Memory B cell (primary cell): ENCODE results near the gene MAPK11.
"Not testable (repeated sequence)": the region's sequence is repeated elsewhere in the genome, so short reads cannot be mapped to it uniquely, and the experiment has no call there.

ENCODE experiments used
- ATAC-seq: fragments of 150-1000 bp; cut with Tn5 transposase; 2 replicates; pipeline ENCODE4 v1.10.0; 2021; ENCODE audit warnings: low read depth, mild to moderate bottlenecking, moderate library complexity
- DNase-seq, 2 donors: peaks; one replicate each; pipeline ENCODE4 v3.0.0; 2022; ENCODE audit warnings: low spot score in 2 of 2
- H3K27ac Mint-ChIP-seq: one replicate; pipeline ENCODE4 v1.8.0; 2022; ENCODE audit warnings: mild to moderate bottlenecking, moderate library complexity, mixed read lengths
- H3K27me3 Mint-ChIP-seq: one replicate; pipeline ENCODE4 v1.8.0; 2022; ENCODE audit warnings: mixed read lengths
- H3K36me3 Mint-ChIP-seq: one replicate; pipeline ENCODE4 v1.8.0; 2022; ENCODE audit warnings: mild to moderate bottlenecking, mixed read lengths
- H3K4me1 Mint-ChIP-seq: one replicate; pipeline ENCODE4 v1.8.0; 2022; ENCODE audit warnings: mixed read lengths
- H3K4me3 Mint-ChIP-seq: one replicate; pipeline ENCODE4 v1.8.0; 2022; ENCODE audit warnings: mild to moderate bottlenecking, moderate library complexity, mixed read lengths
- H3K9me3 Mint-ChIP-seq: one replicate; pipeline ENCODE4 v1.8.0; 2022; ENCODE audit warnings: mixed read lengths

The MAPK11 gene

GRCh38 chr22:50281384-50281760 lies 11.2 kb upstream of the MAPK11 start:
- no peaks in the 10 kb centered on the region for H3K36me3 Mint-ChIP-seq
- no peaks in the 10 kb centered on the region for H3K4me1 Mint-ChIP-seq
- ATAC-seq: no peak
- H3K9me3 Mint-ChIP-seq: no peaks in the 10 kb centered on the region
- no peak overlapping the region for H3K27ac Mint-ChIP-seq
- no peak for DNase-seq
- H3K4me3 Mint-ChIP-seq: no peak overlapping the region
- peaks cover 2% of the 10 kb centered on the region for H3K27me3 Mint-ChIP-seq

DNA sequence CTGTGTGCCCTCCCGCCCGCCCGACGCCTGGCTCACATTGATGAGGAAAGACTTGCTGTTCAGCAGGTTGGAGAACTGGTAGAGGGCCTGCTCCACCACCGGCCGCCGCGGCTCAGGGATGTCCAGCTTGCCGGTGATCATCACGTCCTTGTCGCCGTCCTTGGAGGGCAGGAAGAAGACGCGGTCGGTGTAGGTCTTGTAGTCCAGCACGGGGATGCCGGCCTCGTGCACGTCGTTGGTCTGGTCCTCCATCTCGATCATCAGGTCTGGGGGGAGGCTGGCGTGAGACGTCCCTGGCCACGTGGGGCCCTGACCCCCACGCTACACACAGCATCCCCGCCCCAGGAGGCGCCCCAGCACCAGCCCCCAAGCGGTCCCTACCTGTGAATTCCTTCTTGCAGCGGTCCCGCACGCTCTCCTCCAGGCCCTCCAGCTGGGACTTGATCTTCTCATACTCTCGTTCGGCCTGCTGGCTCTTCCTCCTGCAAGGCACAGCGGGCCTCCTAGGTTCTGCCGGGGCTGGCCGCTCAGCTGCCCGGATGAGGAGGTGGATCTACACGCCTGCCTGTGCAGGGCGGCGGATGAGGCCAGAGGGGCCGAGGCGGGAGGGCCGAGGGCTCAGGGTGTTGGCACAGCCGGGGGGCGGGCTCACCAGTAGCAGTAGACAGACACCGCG lies 10.7 kb upstream of the MAPK11 start:
- DNase-seq (no peak), ATAC-seq (no peak)
- Mint-ChIP-seq H3K27ac (no peak overlapping the region), H3K36me3 (no peaks in the 10 kb centered on the region), H3K4me1 (peaks cover 2% of the 10 kb centered on the region), H3K9me3 (no peaks in the 10 kb centered on the region), H3K27me3 (peaks cover 2% of the 10 kb centered on the region), H3K4me3 (no peak overlapping the region)

- no peaks in the 10 kb centered on the region for H3K27me3 Mint-ChIP-seq
- H3K4me3 Mint-ChIP-seq: no peak overlapping the region
- H3K9me3 Mint-ChIP-seq: no peaks in the 10 kb centered on the region
- H3K27ac Mint-ChIP-seq: no peak overlapping the region
- peaks cover 3% of the 10 kb centered on the region for H3K4me1 Mint-ChIP-seq
- ATAC-seq (no peak), DNase-seq (no peak)
- no peaks in the 10 kb centered on the region for H3K36me3 Mint-ChIP-seq
These were observed 10.0 kb upstream of the MAPK11 start for GRCh38 chr22:50280022-50280707.

DNA sequence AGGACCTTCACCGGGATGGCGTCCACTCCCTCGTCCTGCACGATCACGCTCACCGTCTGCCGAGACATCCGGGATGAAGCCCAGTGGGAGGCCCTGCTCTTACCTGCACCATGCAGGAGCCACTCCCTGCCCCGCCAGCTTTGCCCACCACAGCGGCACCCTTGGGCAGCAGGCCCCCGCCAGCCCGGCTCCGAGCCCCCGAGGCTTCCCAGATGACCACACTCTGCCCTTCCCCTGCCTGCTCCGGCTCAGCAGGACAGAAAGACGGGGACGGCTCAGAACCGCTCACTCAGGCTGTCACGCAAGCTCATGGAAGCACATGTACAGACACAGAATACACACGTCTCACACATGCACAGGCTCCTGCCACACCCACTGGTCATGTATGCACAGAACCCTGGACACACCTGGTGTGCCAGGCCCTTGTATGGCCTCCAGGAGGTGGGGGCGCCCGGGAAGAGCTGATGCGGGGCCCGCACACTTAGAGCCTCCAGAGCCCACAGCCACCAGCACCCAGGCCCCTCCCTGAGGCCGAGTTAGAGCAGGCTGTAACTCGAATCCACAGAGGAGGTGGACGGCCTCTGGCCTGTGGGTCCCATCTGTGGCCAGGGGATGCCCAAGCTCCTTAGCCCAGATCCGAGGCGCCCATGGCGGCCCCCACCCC lies 8.9 kb upstream of the MAPK11 start:
- no peak for ATAC-seq
- Mint-ChIP-seq H3K4me1 (peaks cover 6% of the 10 kb centered on the region), H3K9me3 (no peaks in the 10 kb centered on the region), H3K27me3 (no peaks in the 10 kb centered on the region), H3K27ac (no peak overlapping the region), H3K4me3 (no peak overlapping the region), H3K36me3 (no peaks in the 10 kb centered on the region)
- DNase-seq: no peak

DNA sequence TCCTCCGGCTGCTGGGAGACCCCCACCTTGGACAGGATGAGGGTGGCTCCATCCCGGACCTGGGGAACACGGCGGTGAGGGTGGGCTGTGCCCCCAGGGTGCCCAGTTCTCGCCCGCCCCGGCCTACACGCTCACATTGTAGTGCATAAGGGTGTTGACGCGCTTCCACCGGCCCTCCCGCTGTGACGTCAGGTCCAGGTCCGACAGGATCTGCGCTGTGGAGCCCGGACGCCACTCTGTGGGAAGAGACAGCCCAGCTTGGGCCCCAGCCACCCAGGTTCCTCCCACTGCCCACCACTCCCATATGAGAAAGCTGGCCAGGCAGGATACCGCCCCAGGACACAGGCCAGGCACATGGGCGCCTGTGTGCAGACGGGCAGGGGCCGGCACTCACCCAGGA lies 8.3 kb upstream of the MAPK11 start:
- Mint-ChIP-seq H3K4me3 (no peak overlapping the region), H3K36me3 (no peaks in the 10 kb centered on the region), H3K9me3 (no peaks in the 10 kb centered on the region), H3K27ac (no peak overlapping the region), H3K4me1 (peaks cover 9% of the 10 kb centered on the region), H3K27me3 (no peaks in the 10 kb centered on the region)
- ATAC-seq: no peak
- no peak for DNase-seq

DNA sequence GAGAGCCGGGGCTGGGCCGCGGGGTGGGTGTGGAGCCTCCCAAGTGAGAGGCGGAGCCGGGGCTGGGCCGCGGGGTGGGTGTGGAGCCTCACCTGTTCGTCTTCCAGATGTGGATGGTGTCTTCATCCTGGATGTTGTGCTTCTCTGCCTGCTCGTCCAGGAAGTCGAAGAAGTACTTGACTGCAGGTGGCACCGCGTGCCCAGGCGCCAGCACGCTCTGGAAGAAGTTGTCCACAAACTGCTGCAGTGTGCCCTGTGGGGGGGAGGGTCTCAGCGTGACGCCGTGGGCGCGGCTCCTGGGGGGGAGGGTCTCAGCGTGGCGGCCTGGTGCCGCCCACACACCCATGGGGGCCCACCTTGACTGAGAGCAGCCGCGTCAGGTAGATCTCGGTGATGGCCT lies 7.6 kb upstream of the MAPK11 start:
- H3K36me3 Mint-ChIP-seq: no peaks in the 10 kb centered on the region
- no peak overlapping the region for H3K4me3 Mint-ChIP-seq
- H3K27ac Mint-ChIP-seq: no peak overlapping the region
- DNase-seq (no peak), ATAC-seq (no peak)
- peaks cover under 1% of the 10 kb centered on the region for H3K27me3 Mint-ChIP-seq
- H3K4me1 Mint-ChIP-seq: peaks cover 9% of the 10 kb centered on the region
- no peaks in the 10 kb centered on the region for H3K9me3 Mint-ChIP-seq

- Mint-ChIP-seq H3K4me1 (peaks cover 9% of the 10 kb centered on the region), H3K9me3 (no peaks in the 10 kb centered on the region), H3K4me3 (no peak overlapping the region), H3K27me3 (peaks cover 2% of the 10 kb centered on the region), H3K36me3 (no peaks in the 10 kb centered on the region), H3K27ac (no peak overlapping the region)
- ATAC-seq: peak; percentile 74
- DNase-seq: peak; percentile 30 to 79
These were observed 6.0 kb upstream of the MAPK11 start for GRCh38 chr22:50276143-50276542.

GRCh38 chr22:50275181-50276055 lies 5.2 kb upstream of the MAPK11 start:
- no peak for ATAC-seq
- Mint-ChIP-seq H3K36me3 (no peaks in the 10 kb centered on the region), H3K9me3 (no peaks in the 10 kb centered on the region), H3K27ac (no peak overlapping the region), H3K27me3 (peaks cover 2% of the 10 kb centered on the region), H3K4me1 (peaks cover 12% of the 10 kb centered on the region), H3K4me3 (no peak overlapping the region)
- no peak for DNase-seq

DNA sequence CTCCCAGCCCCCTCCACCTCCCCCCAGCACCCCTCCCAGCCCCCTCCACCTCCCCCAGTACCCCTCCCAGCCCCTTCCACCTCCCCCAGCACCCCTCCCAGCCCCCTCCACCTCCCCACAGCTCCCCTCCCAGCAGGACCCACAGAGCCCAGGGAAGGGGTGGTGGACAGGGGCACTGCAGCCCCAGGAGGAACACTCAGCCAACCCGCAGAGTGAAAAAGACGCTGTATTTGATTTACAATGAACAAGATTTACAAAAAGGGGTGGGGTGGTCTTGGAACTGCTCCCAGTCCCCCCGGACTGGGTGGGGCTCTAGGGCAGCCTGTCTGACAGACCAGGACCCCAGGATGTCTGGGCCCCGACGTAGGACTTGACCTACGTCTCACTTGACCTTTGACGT lies 4.6 kb upstream of the MAPK11 start:
- H3K4me3 Mint-ChIP-seq: no peak overlapping the region
- no peaks in the 10 kb centered on the region for H3K9me3 Mint-ChIP-seq
- no peak for DNase-seq
- no peaks in the 10 kb centered on the region for H3K36me3 Mint-ChIP-seq
- H3K4me1 Mint-ChIP-seq: peaks cover 12% of the 10 kb centered on the region
- no peak for ATAC-seq
- H3K27ac Mint-ChIP-seq: no peak overlapping the region
- peaks cover 2% of the 10 kb centered on the region for H3K27me3 Mint-ChIP-seq

DNA sequence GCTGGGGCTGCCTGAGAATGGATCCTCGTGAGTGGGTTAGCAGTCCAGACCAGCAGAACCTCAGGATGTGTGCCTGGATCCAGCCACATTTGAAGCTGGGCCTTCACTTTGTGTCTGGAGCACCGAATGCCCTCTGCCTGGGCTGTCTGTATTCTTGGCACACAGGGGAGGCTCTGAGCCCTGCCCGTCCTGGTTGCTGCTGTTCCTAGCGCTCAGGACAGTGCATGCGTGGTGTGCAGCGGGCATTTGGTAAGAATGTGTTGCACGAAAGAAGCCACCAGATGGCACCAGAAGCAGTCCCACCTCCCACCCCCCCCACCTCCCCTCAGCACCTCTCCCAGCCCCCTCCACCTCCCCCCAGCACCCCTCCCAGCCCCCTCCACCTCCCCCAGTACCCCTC lies 4.1 kb upstream of the MAPK11 start:
- Mint-ChIP-seq H3K9me3 (no peaks in the 10 kb centered on the region), H3K36me3 (no peaks in the 10 kb centered on the region), H3K27ac (no peak overlapping the region), H3K4me3 (no peak overlapping the region), H3K27me3 (peaks cover 2% of the 10 kb centered on the region), H3K4me1 (peaks cover 12% of the 10 kb centered on the region)
- ATAC-seq (peak; percentile 20), DNase-seq (no peak)

GRCh38 chr22:50273781-50274180 lies 3.6 kb upstream of the MAPK11 start:
- not testable (repeated sequence) for DNase-seq, H3K27me3 Mint-ChIP-seq, H3K27ac Mint-ChIP-seq, H3K4me3 Mint-ChIP-seq, H3K9me3 Mint-ChIP-seq, H3K36me3 Mint-ChIP-seq, ATAC-seq
- H3K4me1 Mint-ChIP-seq: peaks cover 12% of the 10 kb centered on the region

GRCh38 chr22:50273352-50273751 lies 3.2 kb upstream of the MAPK11 start:
- not testable (repeated sequence) for H3K36me3 Mint-ChIP-seq, H3K9me3 Mint-ChIP-seq, H3K4me3 Mint-ChIP-seq, DNase-seq, H3K27me3 Mint-ChIP-seq, ATAC-seq, H3K27ac Mint-ChIP-seq
- H3K4me1 Mint-ChIP-seq: peaks cover 15% of the 10 kb centered on the region

DNA sequence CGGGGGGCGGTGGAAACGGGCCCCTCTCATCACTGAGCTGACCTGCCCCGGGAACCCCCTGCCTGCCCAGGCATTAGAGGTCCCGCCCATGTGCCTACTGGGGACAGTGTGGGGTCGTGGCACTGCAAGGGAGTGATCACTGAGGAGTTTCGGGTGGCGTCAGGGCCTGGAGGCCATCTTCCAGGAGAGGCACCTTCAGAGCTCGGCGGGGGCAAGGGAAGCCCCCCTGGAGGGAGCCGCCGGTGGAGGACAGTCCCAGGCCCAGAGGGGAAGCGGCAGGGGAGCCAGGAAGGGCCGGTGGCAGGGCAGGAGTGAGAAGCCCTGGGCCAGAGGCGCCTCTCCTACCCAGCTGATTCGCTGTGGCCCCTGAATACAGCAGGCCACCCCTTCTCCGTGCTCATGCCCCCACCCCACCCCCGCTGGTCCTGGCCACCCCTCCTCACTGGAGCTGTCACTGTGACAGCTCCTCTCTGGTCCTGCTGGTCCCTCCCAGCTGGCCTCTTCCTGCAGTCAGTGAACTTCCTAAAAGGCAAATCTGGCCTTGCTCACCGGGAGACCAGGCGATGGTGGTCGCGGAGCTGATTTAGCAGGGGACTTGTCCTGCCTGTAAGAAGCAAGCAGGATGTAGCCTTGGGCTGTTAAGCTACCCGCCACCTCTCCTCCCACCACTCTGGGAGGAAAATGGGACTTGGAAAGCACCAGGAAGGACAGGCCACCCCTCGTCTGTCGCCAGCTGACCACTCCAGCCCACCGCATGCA lies 2.0 kb upstream of the MAPK11 start:
- ATAC-seq: no peak
- peaks cover 15% of the 10 kb centered on the region for H3K4me1 Mint-ChIP-seq

More for the DNA sequence above, 2.0 kb upstream of the MAPK11 start:
- no peaks in the 10 kb centered on the region for H3K36me3 Mint-ChIP-seq
- no peak for DNase-seq
- peak overlapping the region; percentile 21 for H3K4me3 Mint-ChIP-seq
- no peak overlapping the region for H3K27ac Mint-ChIP-seq
- peaks cover 2% of the 10 kb centered on the region for H3K27me3 Mint-ChIP-seq
- H3K9me3 Mint-ChIP-seq: no peaks in the 10 kb centered on the region
